Fibroblast of lung (primary cell): ENCODE measurements around the gene FBXO31. TPM values are rescaled to one million over a fixed set of nuclear protein-coding genes. Genes with fewer than 3 reads are reported as not detected.
A peak's percentile ranks its signal among the peaks of the same experiment; 100 is the strongest.
"Not testable (repeated sequence)": the region's sequence is repeated elsewhere in the genome, so short reads cannot be mapped to it uniquely, and the experiment has no call there.

Experiments used
- DNase-seq, 2 donors: peaks; one replicate each; pipeline versions ENCODE4 v3.0.0 to v3.0.0-alpha.2; 2010; ENCODE audit warnings: low read depth in 2 of 2
- H2AFZ ChIP-seq: 2 replicates; pipeline ENCODE4 v1.5.1; 2012; ENCODE audit warnings: low read length, control low read depth, inconsistent platforms
- H3K27ac ChIP-seq: 2 replicates; pipeline ENCODE4 v1.5.1; 2011; ENCODE audit warnings: low read length, control low read depth; ENCODE audit not compliant: insufficient read depth
- H3K27me3 ChIP-seq: 2 replicates; pipeline ENCODE4 v1.5.1; 2011; ENCODE audit warnings: mild to moderate bottlenecking, low read length; ENCODE audit not compliant: control insufficient read depth, insufficient read depth
- H3K36me3 ChIP-seq: 2 replicates; pipeline ENCODE4 v1.5.1; 2011; ENCODE audit warnings: low read length; ENCODE audit not compliant: control insufficient read depth, insufficient read depth
- H3K4me1 ChIP-seq: 2 replicates; pipeline ENCODE4 v1.5.1; 2011; ENCODE audit warnings: low read length; ENCODE audit not compliant: control insufficient read depth, insufficient read depth; ENCODE audit errors: extremely low read depth
- H3K4me2 ChIP-seq: 2 replicates; pipeline ENCODE4 v1.5.1; 2011; ENCODE audit warnings: low read length, control low read depth; ENCODE audit not compliant: insufficient read depth; ENCODE audit errors: extremely low read depth
- H3K4me3 ChIP-seq, 4 experiments: fragments of 200-600 bp in 1 of 4; sonication (generic) in 1 of 4; replicated peaks in 1 of 4; 2 replicates each; pipeline ENCODE4 v1.5.1; 2011 to 2016; ENCODE audit warnings: low read length in 4 of 4, low read depth in 3 of 4, mild to moderate bottlenecking in 3 of 4, control low read depth in 2 of 4, inconsistent platforms in 1 of 4, mixed read lengths in 1 of 4; ENCODE audit not compliant: insufficient read depth in 1 of 4; ENCODE audit errors: control extremely low read depth in 1 of 4
- H3K79me2 ChIP-seq: 2 replicates; pipeline ENCODE4 v1.5.1; 2012; ENCODE audit warnings: mild to moderate bottlenecking, low read length, inconsistent platforms; ENCODE audit not compliant: control insufficient read depth, insufficient read depth
- H3K9ac ChIP-seq: 2 replicates; pipeline ENCODE4 v1.5.1; 2011; ENCODE audit warnings: mild to moderate bottlenecking, low read length, control low read depth; ENCODE audit not compliant: insufficient read depth
- H3K9me3 ChIP-seq: 2 replicates; pipeline ENCODE4 v1.5.1; 2012; ENCODE audit warnings: low read depth, low read length; ENCODE audit not compliant: control insufficient read depth, insufficient read depth
- H4K20me1 ChIP-seq: 2 replicates; pipeline ENCODE4 v1.5.1; 2011; ENCODE audit warnings: low read length; ENCODE audit not compliant: control insufficient read depth, insufficient read depth; ENCODE audit errors: extremely low read depth
- CTCF ChIP-seq, 2 donors: IDR thresholded peaks in 1 of 2; conservative IDR thresholded peaks in 1 of 2; 1 replicate in 1 of 2; 2 replicates in 1 of 2; pipeline ENCODE4 v1.5.1; 2011 to 2012; ENCODE audit warnings: low read length in 2 of 2, control low read depth in 1 of 2, inconsistent platforms in 1 of 2, low read depth in 1 of 2, mild to moderate bottlenecking in 1 of 2
- EZH2 ChIP-seq: IDR thresholded peaks from 2 replicates; pipeline ENCODE4 v1.5.1; 2012; ENCODE audit warnings: low read length, control low read depth, mild to moderate bottlenecking; ENCODE audit errors: missing control alignments
- polyA plus RNA-seq, 2 donors: library from polyadenylated mRNA; depleted of rRNA in 1 of 2; stranded (reverse) in 1 of 2; unstranded in 1 of 2; fragments of >200 nt; gene quantifications; 2 replicates each; pipeline ENCODE4 v1.2.1, GENCODE V29; 2011 to 2012; ENCODE audit warnings: missing spikeins in 1 of 2
- total RNA-seq: library from RNA; depleted of rRNA; stranded (reverse); fragments of >200 nt; gene quantifications from 2 replicates; pipeline ENCODE4 v1.2.1, GENCODE V29; 2014

Gene FBXO31
- total and polyA plus RNA-seq, 2 donors (not counting 1 experiment from before 2014, with no cell fraction given) = 17.6 to 40.3 TPM

- peaks cover 10% of the 10 kb centered on the region for H3K4me1 ChIP-seq
- H4K20me1 ChIP-seq = peaks cover 3% of the 10 kb centered on the region
- peak within 1 kb of the TSS; percentile 70 to 99 (median 92) for H3K4me3 ChIP-seq
- H3K9me3 ChIP-seq = no peaks in the 10 kb centered on the region
- H3K27ac ChIP-seq = peak within 1 kb of the TSS; percentile 94
- peak; percentile 91 to 96 for DNase-seq
- peak within 1 kb of the TSS; percentile 97 for H3K4me2 ChIP-seq
- TF ChIP-seq CTCF (conservative IDR thresholded peaks at IDR 0.05 in 1 of 2, IDR thresholded peaks at IDR 0.05 in 1 of 2; ENCODE audit: low read depth in 1 of 2, low read length in 2 of 2) (no peak), EZH2 (no peak)
- H3K27me3 ChIP-seq = no peaks in the 10 kb centered on the region
- no peak within 1 kb of the TSS for H2AFZ ChIP-seq
- H3K79me2 ChIP-seq = peaks cover 41% of the 10 kb centered on the region
- H3K36me3 ChIP-seq = no peaks in the 10 kb centered on the region
- peak within 1 kb of the TSS; percentile 89 for H3K9ac ChIP-seq
Observed at GRCh38 chr16:87391950-87392820, 8.6 kb upstream of the FBXO31 start, which contains the start of gene MAP1LC3B. Gene MAP1LC3B, plus strand, starts transcription at chr16:87392336. Its CDS starts 92 bp downstream, at chr16:87392428.

- H3K27ac ChIP-seq = peak overlapping the region; percentile 94
- H2AFZ ChIP-seq = no peak overlapping the region
- peaks cover 34% of the 10 kb centered on the region for H3K79me2 ChIP-seq
- peak; percentile 19 to 31 for DNase-seq
- peak overlapping the region; percentile 89 for H3K9ac ChIP-seq
- H3K4me1 ChIP-seq = peaks cover 10% of the 10 kb centered on the region
- TF ChIP-seq EZH2 = no peak
- TF ChIP-seq CTCF (conservative IDR thresholded peaks at IDR 0.05 in 1 of 2, IDR thresholded peaks at IDR 0.05 in 1 of 2; ENCODE audit: low read depth in 1 of 2, low read length in 2 of 2) = no peak
- no peaks in the 10 kb centered on the region for H3K9me3 ChIP-seq
- peak overlapping the region; percentile 46 to 61 (median 54) for H3K4me3 ChIP-seq
- peak overlapping the region; percentile 84 for H3K4me2 ChIP-seq
- no peaks in the 10 kb centered on the region for H3K27me3 ChIP-seq
- H3K36me3 ChIP-seq = no peaks in the 10 kb centered on the region
- peaks cover 3% of the 10 kb centered on the region for H4K20me1 ChIP-seq
Observed at GRCh38 chr16:87391324-87391949, 7.9 kb upstream of the FBXO31 start.

DNA sequence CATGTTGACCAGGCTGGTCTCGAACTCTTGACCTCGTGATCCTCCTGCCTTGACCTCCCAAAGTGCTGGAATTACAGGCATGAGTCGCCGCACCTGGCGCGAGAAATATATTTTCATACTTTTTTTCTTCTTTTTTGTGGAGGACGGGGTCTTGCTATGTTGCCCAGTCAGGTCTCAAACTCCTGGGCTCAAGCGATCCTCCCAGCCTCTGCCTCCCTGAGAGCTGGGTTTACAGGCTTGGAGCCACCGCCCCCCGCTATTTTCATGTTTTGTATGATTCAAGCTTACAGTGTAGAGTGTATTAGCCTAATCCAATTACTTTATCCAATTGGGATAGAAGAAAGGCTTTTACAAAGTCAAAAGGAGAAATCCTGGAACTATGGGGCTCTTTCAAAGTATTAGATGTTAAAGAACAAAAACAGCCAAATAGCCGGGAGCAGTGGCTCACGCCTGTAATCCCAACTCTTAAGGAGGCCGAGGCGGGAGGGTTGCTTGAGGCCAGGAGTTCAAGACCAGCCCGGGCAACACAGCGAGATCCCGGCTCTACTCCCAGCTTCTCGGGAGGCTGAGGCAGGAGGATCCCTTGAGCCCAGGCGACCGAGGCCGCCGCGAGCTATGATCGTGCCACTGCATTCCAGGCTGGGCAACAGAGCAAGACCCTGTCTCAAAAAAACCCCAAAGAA is 7.2 kb upstream of the FBXO31 start:
- no peaks in the 10 kb centered on the region for H3K27me3 ChIP-seq
- H3K27ac ChIP-seq = peak overlapping the region; percentile 94
- H3K36me3 ChIP-seq = no peaks in the 10 kb centered on the region
- peak overlapping the region in 1 of 4 experiments; percentile 61 for H3K4me3 ChIP-seq
- no peak overlapping the region for H3K9ac ChIP-seq
- H3K4me1 ChIP-seq = peaks cover 10% of the 10 kb centered on the region
- no peaks in the 10 kb centered on the region for H3K9me3 ChIP-seq
- TF ChIP-seq EZH2 (no peak), CTCF (conservative IDR thresholded peaks at IDR 0.05 in 1 of 2, IDR thresholded peaks at IDR 0.05 in 1 of 2; ENCODE audit: low read depth in 1 of 2, low read length in 2 of 2) (no peak)
- H4K20me1 ChIP-seq = peaks cover 3% of the 10 kb centered on the region
- peak overlapping the region; percentile 84 for H3K4me2 ChIP-seq
- no peak for DNase-seq
- no peak overlapping the region for H2AFZ ChIP-seq
- H3K79me2 ChIP-seq = peaks cover 31% of the 10 kb centered on the region

GRCh38 chr16:87389914-87390313 is 6.3 kb upstream of the FBXO31 start:
- not testable (repeated sequence) for H4K20me1 ChIP-seq, H3K27me3 ChIP-seq, H3K4me2 ChIP-seq, H3K36me3 ChIP-seq, H2AFZ ChIP-seq, H3K4me3 ChIP-seq, H3K27ac ChIP-seq, DNase-seq, H3K9ac ChIP-seq, H3K9me3 ChIP-seq
- Histone ChIP-seq H3K4me1 (peaks cover 10% of the 10 kb centered on the region), H3K79me2 (peaks cover 23% of the 10 kb centered on the region)
